HG03521 (cell line): ENCODE measurements around the gene LEKR1.
"Not testable (repeated sequence)": the region's sequence is repeated elsewhere in the genome, so short reads cannot be mapped to it uniquely, and the experiment has no call there.

Source experiments
- ATAC-seq: cut with Tn5 transposase; IDR thresholded peaks from one replicate; pipeline ENCODE4 v1.9.1; 2021; ENCODE audit warnings: mild to moderate bottlenecking, moderate library complexity; ENCODE audit not compliant: unreplicated experiment

The LEKR1 gene

GRCh38 chr3:156834435-156834834 is 8.3 kb downstream of the LEKR1 start:
- no peak for ATAC-seq

GRCh38 chr3:156834962-156835535 is 8.9 kb downstream of the LEKR1 start:
- no peak for ATAC-seq

DNA sequence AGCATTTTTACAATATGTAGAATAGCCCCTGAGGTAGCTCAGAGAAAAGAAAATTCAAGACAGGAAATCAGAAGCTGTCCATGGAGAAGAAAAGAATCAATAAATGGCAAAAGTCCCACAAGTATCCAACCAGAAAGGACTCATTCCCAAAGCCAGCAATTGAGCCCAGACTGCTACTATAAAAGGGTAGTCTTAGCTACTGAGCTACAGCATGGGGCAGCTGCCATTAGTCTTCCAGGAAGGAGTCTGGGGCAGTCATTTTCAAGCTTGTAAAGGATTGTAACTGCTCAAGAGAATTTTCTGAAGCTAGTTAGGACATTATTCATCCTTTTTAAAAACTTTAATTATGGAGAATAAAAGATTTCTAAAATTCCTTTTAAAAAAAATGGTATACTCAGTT is 10.5 kb downstream of the LEKR1 start:
- ATAC-seq, result no peak

DNA sequence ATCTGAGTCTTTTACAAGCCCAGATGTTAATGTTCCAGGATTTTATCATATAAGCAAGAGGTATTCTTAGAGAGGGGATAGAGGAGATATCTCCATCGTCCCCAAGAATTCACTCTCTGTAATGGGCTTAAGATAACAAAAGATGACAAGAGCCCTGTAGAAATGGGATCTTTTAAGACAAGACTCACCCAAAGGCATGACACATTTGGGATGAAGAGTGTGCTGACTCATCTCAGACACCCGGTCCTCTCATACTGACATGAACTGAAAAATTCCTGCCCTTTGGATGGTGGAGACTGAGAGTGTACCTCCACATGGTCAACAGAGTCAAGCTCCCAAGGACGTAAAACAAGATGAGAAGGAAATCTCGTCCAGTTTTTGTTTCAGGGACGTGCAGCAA is 11.0 kb downstream of the LEKR1 start:
- ATAC-seq, result no peak

DNA sequence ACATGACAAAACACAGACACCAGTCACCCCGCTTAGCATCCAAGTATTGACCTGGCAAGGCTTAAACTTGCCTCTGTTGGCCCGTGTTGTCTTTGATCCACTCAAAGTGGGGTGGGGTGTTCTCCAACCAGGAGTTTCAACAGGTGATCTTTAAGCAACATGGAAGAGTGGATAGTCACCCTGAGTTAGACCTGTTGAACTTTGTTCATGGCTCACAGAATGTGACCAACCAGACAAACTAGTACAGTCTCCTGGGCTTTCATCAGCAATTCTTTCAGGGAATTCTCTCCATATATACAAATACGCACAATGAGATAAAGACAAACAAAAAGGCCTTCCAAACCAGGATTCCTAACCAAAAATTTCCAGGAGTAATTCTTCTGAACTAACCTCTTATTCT is 11.9 kb downstream of the LEKR1 start:
- no peak for ATAC-seq

DNA sequence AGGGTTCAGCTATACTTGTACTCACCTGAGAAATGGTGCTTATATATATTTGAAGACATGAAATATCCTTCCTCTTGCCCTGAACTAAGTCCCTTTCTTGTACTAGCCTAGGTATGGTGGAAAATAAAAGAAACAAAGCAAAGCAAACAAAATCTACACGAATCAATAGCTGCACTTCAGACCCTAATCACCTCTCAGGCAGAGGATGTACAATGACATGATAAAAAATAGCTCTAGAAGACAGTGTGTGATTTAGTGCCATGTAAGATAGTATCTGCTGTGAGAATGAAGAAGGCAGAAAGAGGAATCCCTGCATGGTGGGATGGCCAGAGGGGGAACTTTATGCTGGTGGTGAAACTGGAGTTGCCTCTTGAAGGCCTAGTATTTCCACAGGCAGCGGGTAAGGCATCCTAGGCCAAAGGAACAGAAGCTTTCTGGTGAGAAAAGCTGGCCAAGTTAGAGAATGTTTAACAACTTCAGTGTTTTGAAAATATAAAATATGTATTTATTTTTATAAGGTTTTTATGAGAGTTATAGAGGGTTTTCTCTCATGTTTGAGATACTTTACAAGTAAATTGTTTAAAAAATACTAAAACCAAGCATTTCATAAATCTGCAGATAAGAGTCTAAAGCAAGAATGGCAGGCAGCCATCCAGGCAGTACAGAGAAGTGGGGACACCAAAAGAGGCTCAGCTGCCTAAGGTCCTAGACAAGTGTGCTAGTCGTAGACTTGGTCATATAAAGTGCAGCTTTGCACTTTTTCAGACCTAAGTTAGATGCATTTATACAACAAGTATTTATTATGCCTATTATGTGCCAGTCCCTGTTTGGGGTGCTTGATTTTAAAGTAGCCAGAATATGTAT is 14.9 kb downstream of the LEKR1 start:
- ATAC-seq, result no peak

DNA sequence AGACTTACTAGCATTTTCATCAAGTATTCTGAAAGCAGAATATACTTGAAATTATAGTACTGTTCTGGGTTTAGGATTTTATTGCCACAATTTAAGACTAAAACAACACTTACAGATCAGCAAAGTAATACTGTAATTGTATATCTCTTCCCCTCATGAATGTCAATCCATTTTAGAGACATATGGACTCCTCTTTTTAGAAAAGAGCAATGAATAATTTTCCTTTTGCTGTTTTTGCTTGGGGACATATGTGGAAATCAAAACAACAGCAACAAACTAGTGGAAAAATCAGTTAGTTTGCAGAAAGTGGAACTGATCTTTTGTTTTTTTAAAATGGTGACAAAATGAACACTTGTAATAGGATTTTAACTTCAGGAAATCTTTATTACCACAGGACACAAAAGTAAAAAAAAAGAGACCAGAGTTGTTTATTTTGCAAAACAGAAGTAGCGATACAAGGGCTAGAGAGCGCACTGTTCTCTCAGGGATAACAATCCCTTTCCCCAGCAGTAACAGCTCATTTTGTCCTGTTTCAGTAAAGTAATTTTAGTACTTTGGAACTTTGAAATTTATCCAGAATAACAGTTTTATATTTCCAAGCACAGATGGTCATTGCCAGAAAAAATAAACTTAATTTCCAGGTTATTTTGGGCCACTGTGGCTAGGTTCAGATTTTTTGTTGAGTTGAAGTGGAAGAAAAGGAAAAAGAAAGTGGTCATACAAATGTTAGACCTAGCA is 17.1 kb downstream of the LEKR1 start:
- no peak for ATAC-seq

- no peak for ATAC-seq
Measured at GRCh38 chr3:156847752-156848448, 21.7 kb downstream of the LEKR1 start.

- peak; percentile 97 for ATAC-seq
Measured at GRCh38 chr3:156859578-156859977, 33.4 kb downstream of the LEKR1 start.

DNA sequence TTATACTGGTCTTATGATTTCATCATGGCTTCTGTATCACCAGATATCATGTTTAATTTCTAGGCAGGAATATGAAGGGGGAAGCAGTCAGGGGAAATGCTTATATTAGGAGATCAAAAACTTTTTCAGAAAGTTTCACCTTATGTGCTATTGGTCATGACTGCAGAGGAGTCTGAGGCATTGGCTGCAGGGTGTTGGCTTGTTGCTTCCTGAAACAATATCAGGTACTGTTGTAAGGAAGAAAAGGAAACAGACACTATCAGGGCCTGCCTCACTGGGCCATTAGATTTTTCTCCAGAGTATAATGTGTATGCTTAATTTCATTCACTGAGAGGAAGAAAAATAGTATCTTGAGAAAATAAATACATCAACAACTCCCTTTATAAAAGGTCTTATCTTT is 34.7 kb downstream of the LEKR1 start:
- ATAC-seq, result no peak

- ATAC-seq, result no peak
Measured at GRCh38 chr3:156862338-156862737, 36.2 kb downstream of the LEKR1 start.

GRCh38 chr3:156865732-156866131 is 39.6 kb downstream of the LEKR1 start:
- no peak for ATAC-seq

DNA sequence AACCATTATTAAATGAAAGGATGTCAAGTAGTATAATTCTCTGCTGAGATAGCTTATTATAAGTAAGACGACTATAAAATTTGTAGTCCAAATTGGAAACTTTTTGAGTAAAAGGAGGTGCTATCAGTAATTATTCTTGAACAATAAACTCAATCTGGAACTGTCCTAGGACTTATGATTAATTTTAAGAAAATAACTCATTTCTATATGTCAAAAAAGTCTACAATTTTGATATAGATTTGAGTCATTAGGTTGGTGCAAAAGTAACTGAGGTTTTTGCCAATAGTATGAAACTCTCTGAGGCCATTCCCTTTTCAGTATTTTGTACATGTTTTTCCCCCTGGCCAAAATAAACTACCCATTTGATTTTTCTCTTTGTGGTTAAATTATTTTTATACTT is 41.0 kb downstream of the LEKR1 start:
- no peak for ATAC-seq

GRCh38 chr3:156867920-156868319 is 41.8 kb downstream of the LEKR1 start:
- ATAC-seq, result no peak

DNA sequence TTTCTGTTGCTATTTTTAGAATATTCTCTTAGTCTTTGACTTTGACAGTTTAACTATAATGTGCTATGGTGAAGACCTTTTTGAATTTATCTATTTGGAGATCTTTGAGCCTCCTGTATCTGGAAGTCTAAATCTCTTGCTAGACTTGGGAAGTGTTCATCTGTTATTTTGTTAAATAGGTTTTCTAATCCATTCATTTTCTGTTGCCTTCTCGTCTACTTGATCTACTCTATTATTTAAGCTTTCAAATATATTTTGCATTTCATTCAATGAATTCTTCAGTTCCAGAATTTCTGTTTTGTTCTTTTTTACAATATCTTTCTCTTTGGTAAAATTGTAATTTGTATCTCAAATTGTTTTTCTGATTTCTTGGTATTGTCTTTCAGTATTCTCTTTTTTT is 47.8 kb downstream of the LEKR1 start:
- ATAC-seq, result no peak

GRCh38 chr3:156879491-156879890 is 53.3 kb downstream of the LEKR1 start:
- ATAC-seq, result not testable (repeated sequence)

- ATAC-seq, result no peak
Measured at GRCh38 chr3:156885761-156886160, 59.6 kb downstream of the LEKR1 start.

- ATAC-seq, result no peak
Measured at GRCh38 chr3:156888176-156888575, 62.0 kb downstream of the LEKR1 start.

- ATAC-seq, result no peak
Measured at GRCh38 chr3:156888576-156888975, 62.4 kb downstream of the LEKR1 start.

DNA sequence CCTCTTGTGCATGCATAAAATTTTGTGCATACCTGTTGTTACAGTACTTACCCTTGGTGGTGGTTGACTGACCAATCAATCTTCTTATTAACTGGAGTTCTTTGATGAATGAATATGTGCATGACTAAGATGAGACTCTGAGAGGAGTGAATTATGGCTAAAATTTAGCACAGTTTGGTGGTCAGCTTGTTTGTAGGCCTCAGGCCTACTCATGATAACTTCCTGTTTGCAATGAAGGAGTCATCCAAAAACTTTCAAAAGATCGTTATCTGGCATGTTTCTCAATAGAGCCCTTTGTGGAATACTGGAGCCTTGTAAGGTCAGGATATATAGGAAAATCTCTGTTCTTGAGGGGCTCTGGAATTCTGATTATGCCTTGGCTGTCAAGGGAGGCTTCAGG is 66.5 kb downstream of the LEKR1 start:
- ATAC-seq, result no peak

- not testable (repeated sequence) for ATAC-seq
Measured at GRCh38 chr3:156895374-156895773, 69.2 kb downstream of the LEKR1 start.
